ENCODE measurements around the gene DEAF1.
"Not testable (repeated sequence)": the region's sequence is repeated elsewhere in the genome, so short reads cannot be mapped to it uniquely, and the experiment has no call there.

The DEAF1 gene

DNA sequence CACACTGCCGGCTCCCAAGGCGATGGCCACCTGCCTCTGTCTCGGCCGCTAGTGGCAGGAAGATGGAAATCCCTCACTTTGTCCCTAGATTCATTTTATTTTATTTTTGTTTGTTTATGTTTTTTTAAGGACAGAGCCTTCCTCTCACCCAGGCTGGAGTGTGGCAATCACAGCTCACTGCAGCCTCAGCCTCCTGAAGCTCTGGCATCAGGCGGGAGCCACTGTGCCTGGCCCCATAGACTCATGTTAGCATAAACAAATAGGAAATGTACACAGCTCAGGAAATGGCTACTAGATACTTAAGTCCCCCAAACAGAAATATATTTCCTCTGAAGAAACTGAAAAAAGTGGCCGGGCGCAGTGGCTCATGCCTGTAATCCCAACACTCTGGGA is 4.1 kb upstream of the DEAF1 start:
- DNase-seq (ENCODE audit: low spot score), result no peak

DNA sequence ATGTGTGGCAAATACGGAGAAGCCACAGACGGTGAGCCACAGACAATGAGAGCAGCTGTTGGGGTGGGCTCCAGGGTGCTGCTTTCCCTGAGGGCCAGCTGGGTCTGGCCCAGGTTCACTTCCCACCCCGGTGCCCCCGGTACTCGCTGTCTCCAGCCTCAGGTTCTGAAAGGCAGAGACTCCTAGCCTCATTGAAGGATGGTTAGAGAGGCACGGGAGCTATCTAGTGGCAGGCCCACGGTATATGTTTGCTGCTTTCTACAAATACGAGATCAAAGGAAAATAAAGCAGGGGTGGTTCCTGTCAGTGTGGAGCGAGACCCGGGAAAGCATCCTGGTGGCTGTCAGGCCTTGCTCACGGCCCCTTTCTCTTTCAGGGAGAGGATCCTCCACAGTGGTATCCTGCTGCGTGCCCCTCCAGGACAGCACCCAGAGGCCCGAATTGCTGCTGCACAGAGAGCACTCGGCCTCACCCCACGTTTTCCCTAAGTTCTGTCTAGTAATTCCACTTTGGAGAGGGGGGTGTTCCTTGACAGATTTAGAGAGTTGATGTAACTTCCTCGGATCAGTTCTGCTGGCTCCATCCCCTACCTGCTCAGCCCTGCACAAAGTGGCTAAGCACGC is 3.6 kb upstream of the DEAF1 start:
- DNase-seq (ENCODE audit: low spot score), result no peak

DNA sequence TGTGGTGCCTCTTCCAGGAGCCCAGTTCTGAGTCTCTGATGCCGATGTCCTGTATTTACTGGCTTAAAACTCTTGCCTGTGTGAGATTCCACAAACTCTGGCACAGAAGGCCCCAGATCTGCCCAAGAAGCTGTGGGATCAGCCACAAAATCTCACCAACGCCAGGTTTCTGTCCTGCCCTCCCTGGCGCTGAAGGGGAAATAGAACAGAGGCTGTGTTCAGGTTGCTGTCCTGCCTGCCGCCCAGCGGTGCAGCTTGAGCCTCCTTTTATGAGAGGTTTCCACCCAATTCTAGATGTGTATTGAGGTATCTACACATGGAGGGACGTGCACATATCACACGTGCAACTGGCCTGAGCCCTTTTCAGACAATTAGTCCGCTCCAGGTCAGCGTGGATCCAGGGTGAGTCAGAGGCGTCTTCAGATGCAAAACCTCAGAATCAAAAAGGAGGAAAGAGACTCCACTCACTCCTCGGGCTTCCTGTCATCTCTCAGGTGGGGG is 2.8 kb upstream of the DEAF1 start:
- peak; percentile 39 for DNase-seq (ENCODE audit: low spot score)

GRCh38 chr11:696955-697491 is 2.0 kb upstream of the DEAF1 start:
- peak; percentile 66 for DNase-seq (ENCODE audit: low spot score)

- peak; percentile 95 for DNase-seq (ENCODE audit: low spot score)
These were observed 671 bp upstream of the DEAF1 start, which contains the start of gene TMEM80 for GRCh38 chr11:695538-696248. TSS of gene TMEM80 (plus strand) at chr11:695816. CDS start at chr11:695828, 12 bp downstream.

DNA sequence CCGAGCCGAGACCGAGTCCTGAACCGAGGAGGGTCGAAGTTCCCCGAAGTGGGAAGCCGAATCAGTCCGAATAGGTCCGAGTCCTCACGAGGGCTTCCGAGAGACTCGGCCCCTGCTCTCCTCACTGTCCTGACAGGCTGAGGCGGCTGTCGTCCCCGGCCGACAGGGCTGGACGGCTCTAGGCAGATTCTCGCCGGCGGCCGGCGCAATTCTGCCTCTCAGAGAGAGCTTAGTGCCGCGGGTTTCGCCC is 191 bp upstream of the DEAF1 start:
- DNase-seq (ENCODE audit: low spot score), result no peak

DNA sequence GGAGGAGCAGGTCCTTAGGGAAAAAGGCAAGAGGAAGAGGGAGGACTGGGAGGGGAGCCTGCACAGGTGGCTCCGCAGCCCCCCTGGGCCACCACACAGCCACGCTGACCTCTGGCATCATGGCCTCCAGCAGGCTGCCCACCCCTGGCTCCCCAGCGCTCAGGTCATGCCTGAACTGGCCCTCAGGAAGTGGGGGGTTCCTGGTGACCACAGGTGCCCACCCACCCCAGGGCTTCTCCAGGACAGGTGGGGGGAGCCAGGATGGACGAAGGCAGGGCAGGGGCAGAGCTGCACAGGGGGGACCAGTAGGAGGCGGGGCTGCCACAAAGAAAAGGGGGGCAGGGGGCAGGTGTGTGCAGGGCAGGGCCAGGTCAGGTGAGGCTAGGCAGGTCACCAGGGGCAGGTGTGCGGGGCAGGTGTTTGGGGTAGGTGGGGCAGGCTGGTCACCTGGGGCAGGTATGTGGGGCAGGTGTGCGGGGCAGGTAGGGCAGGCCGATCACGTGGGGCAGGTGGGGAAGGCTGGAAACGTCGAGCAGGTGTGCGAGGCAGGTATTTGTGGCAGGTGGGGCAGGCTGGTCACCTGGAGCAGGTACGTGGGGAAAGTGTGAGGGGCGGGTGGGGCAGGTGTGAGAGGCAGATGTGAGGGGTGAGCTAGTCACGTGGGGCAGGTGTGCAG is 997 bp downstream of the DEAF1 start:
- no peak for DNase-seq (ENCODE audit: low spot score)

DNA sequence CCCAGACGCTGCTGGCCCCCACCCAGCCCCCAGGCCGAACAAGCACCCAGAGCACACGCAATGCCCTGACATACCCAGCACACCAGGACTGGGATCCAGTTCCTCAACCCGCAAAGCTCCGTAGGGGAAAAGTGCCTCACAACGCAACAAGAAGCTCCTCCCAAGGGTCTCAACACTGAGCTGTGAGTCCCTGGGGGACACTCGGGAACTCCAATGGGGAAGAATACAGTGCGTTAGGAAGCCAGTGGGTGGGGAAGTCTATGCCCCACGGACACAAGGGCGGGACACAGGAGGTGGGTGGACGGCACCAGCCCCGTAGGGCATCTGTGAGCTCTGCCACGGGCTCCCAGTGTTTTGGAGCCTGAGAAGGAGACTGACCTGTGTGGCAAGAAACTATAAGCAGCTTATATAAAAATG is 1.6 kb downstream of the DEAF1 start:
- DNase-seq (ENCODE audit: low spot score), result peak; percentile 43

DNA sequence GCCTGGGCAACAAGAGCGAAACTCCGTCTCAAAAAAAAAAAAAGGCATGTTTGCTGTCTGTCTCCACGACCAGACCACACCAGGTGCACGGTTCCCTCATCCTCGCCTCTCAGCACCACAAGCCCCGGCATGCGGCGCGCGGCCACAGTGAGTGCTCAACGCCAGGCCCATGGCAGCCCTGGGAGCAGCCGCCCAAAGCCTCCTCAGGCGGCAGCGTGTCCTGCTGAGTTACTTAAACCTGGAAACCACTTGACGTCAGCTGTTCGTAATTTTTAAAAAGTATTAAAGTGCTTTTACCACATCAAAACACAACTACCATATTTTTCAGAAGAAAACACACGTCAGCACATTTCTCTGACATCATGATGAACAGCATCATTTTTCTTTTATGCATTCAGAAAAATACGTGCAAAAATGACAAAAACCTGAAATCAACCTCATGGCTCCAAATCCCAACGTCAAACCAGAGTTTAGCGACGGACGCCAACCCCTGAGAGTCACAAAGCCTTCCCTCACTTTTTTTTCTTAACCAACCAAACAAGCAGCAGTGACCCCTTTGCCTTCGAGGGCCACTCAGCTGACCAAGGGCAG is 2.1 kb downstream of the DEAF1 start:
- DNase-seq (ENCODE audit: low spot score), result no peak

- no peak for DNase-seq (ENCODE audit: low spot score)
These were observed 3.1 kb downstream of the DEAF1 start for GRCh38 chr11:691710-692590.

DNA sequence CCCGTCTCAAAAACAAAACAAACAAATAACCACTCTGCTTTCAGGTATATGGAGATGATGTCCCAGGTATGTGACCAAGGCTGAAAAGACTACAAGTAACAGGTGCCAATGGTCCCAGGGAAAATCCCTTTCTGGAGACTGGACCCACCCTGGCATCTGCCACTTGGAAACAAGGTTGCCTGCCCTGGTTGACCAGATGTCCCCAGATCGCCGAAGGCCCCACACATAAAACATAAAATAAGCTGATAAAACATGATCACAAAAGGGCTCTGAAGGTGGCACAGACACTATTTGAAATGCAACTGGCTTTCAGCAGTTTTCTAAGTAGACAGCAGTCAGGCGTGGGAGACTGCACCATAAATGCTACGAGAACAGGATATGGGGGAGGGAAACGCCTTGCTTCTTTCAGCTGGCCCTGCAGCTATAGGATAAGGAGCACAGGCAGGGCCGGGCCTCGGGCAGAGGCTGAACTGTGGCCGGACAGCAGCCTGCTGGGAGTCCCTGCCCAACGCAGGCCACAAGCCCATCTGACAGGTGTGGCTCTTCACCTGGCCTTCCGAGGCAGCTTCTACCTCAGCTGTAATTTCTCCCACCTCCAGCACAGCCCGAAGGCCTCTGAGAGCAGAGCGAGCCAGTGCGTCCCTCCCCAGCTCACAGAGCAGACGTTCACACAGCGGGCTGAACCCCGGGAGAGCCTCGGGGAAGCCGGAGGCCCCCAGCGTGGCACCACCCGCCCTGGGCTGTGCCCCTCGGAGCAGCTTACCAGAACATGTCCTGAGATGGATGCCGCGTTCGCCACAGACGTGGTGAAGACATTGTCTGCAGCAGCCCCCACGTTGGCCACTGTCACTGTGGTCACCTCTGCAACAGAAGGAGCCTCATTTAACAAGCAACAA is 4.0 kb downstream of the DEAF1 start:
- DNase-seq (ENCODE audit: low spot score), result no peak

DNA sequence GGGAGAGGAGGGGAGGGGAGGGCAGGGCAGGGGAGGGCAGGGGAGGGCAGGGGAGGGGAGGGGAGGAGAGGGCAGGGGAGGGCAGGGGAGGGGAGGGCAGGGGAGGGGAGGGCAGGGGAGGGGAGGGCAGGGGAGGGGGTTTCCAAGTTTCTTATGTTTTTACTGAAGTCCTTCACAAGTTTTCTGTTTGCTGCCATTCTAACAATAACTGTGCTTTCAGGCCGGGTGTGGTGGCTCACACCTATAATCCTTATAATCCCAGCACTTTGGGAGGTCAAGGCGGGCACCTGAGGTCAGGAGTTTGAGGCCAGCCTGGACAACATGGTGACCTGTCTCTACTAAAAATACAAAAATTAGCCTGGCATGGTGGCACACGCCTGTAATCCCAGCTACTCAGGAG is 4.8 kb downstream of the DEAF1 start:
- DNase-seq (ENCODE audit: low spot score), result not testable (repeated sequence)

- no peak for DNase-seq (ENCODE audit: low spot score)
These were observed 5.4 kb downstream of the DEAF1 start for GRCh38 chr11:689625-690024.

GRCh38 chr11:688681-689080 is 6.3 kb downstream of the DEAF1 start:
- DNase-seq (ENCODE audit: low spot score), result no peak

DNA sequence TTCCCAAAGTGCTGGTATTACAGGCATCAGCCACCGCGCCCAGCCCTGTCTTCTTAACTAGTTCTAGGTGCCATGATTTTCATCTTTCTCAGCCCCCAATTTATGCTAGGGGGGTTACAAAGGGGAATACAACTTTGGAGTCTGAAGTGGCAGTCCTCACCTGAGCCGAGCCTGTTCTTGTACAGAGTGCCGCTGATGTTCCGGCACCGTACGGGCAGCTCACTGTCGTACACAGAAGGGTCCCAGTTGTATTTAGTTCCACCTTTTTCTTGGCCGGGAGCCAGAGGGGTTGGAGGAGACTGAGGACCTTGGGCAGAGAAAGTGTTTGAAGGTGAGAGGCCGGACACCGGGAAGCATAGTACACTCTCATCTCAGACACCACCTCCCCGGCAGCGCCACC is 7.3 kb downstream of the DEAF1 start:
- no peak for DNase-seq (ENCODE audit: low spot score)

GRCh38 chr11:686451-687243 is 8.4 kb downstream of the DEAF1 start:
- DNase-seq (ENCODE audit: low spot score), result no peak

GRCh38 chr11:680970-681369 is 14.1 kb downstream of the DEAF1 start:
- DNase-seq (ENCODE audit: low spot score), result no peak

- DNase-seq (ENCODE audit: low spot score), result no peak
These were observed 14.5 kb downstream of the DEAF1 start for GRCh38 chr11:680476-680875.

DNA sequence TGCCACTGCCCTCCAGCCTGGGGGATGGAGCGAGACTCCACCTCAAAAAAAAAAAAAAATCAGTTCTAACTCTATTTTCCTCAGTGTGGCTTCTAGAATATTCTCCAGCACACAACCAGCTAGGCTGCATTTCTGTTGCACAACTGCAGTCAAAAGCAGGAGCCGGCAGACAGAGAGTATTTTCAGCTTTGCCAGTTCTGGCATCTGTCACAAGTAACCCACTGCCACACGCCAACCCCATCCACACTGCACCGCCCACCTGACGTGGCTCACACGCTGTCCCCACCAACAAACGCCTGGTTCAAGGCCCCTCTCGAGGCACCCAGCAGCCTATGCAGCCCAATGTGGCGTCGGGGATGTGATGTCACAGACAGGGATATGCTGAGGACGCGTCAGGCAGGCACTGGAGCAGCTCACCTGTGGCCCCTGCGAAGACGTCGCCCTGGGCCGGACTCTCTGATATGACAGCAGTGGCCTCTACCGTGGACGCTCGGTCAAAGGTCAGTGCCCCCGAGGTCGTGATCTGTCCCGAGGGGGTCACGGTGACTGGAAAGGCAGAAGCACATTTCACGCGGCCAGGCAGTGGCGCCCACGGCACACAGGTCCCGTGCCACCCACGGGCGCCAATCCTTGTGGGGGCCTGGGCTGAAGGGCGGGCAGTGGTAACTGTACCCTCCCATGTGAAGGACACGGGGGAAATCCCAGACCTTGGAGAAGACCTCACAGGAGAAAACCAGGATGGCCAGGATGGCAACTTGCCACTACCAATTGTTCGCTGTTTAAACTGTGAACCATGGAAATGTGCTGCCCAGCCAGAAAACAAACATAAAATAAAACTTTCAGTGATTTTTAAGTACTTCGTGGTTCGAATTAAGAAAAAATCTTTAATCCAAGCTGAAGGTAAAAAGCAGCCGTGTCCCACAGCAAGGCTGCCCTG is 15.5 kb downstream of the DEAF1 start:
- DNase-seq (ENCODE audit: low spot score), result no peak

All from GM03348 (cell line).